H1 (cell line): Measurements from ENCODE around the gene TUBD1. TPM values are rescaled to one million over a fixed set of nuclear protein-coding genes. Genes with fewer than 3 reads are reported as not detected.

ENCODE experiments used
- CTCF ChIA-PET: fragments of 300-600 bp; sonication (Branson Sonifier 250); formaldehyde crosslinking; loops from one replicate; lab custom pipeline; 2021; ENCODE audit not compliant: partially characterized antibody; lab: Charles Lee
- POLR2A ChIA-PET: fragments of 300-600 bp; sonication (Branson Sonifier 250); formaldehyde crosslinking; loops from one replicate; lab custom pipeline; 2021; ENCODE audit warnings: inconsistent platforms; ENCODE audit not compliant: partially characterized antibody; lab: Charles Lee
- DNase-seq, 2 experiments: peaks; one replicate each; pipeline versions ENCODE4 v3.0.0 to v3.0.0-alpha.2; 2010 to 2022; ENCODE audit warnings: low spot score in 2 of 2, low read depth in 1 of 2, mixed read lengths in 1 of 2
- FAIRE-seq: peaks from 2 replicates; lab custom pipeline; 2011; peaks lifted over from hg19 to GRCh38; lab: Jason Lieb, UNC
- H2AFZ ChIP-seq: 2 replicates; pipeline ENCODE4 v1.8.1; 2012; ENCODE audit warnings: low read length, inconsistent platforms
- H2AK5ac ChIP-seq: 2 replicates; pipeline ENCODE4 v1.6.1; 2013; ENCODE audit warnings: low read depth, low read length
- H2BK120ac ChIP-seq: replicated peaks from 2 replicates; pipeline ENCODE3; 2013; ENCODE audit warnings: low read depth, low read length, inconsistent platforms
- H2BK12ac ChIP-seq: 2 replicates; pipeline ENCODE4 v1.6.1; 2013; ENCODE audit warnings: low read depth, low read length
- H2BK15ac ChIP-seq: 2 replicates; pipeline ENCODE4 v1.6.1; 2013; ENCODE audit warnings: low read length
- H2BK20ac ChIP-seq: 2 replicates; pipeline ENCODE4 v1.6.1; 2013; ENCODE audit warnings: low read length
- H2BK5ac ChIP-seq: 2 replicates; pipeline ENCODE4 v1.6.1; 2013; ENCODE audit warnings: low read depth, low read length
- H3K14ac ChIP-seq: 2 replicates; pipeline ENCODE4 v1.6.1; 2013; ENCODE audit warnings: inconsistent platforms; ENCODE audit not compliant: insufficient read length
- H3K18ac ChIP-seq: 2 replicates; pipeline ENCODE4 v1.6.1; 2013; ENCODE audit warnings: low read length; ENCODE audit errors: extremely low read depth
- H3K23ac ChIP-seq: 2 replicates; pipeline ENCODE4 v1.6.1; 2013; ENCODE audit warnings: inconsistent platforms; ENCODE audit not compliant: insufficient read length
- H3K23me2 ChIP-seq: 2 replicates; pipeline ENCODE4 v1.6.1; 2013; ENCODE audit warnings: low read depth, low read length
- H3K27ac ChIP-seq: 2 replicates; pipeline ENCODE4 v1.6.1; 2011; ENCODE audit warnings: low read depth, low read length, inconsistent platforms
- H3K27me3 ChIP-seq, 4 experiments: replicated peaks in 1 of 4; 1 replicate in 1 of 4; 2 replicates in 3 of 4; pipeline versions ENCODE4 v1.6.1 to v1.8.1; 2011 to 2013; ENCODE audit warnings: low read length in 3 of 4, mild to moderate bottlenecking in 3 of 4, inconsistent platforms in 2 of 4, mixed read lengths in 2 of 4, moderate library complexity in 1 of 4; ENCODE audit not compliant: control insufficient read depth in 3 of 4, insufficient read depth in 3 of 4; ENCODE audit errors: extremely low read depth in 1 of 4
- H3K36me3 ChIP-seq, 4 experiments: 2 replicates each; pipeline versions ENCODE4 v1.6.1 to v1.8.1; 2011 to 2013; ENCODE audit warnings: mild to moderate bottlenecking in 4 of 4, low read length in 3 of 4, moderate library complexity in 2 of 4, control low read depth in 1 of 4, inconsistent platforms in 1 of 4; ENCODE audit not compliant: insufficient read depth in 4 of 4, control insufficient read depth in 2 of 4
- H3K4ac ChIP-seq: replicated peaks from 2 replicates; pipeline ENCODE3; 2013; ENCODE audit warnings: low read length, low read depth, mixed read lengths, inconsistent platforms; ENCODE audit not compliant: insufficient read length
- H3K4me1 ChIP-seq, 4 experiments: replicated peaks in 1 of 4; 1 replicate in 1 of 4; 2 replicates in 3 of 4; pipeline versions ENCODE4 v1.6.1 to v1.8.1; 2011 to 2013; ENCODE audit warnings: low read length in 3 of 4, inconsistent platforms in 2 of 4, mixed read lengths in 1 of 4; ENCODE audit not compliant: insufficient read depth in 4 of 4, control insufficient read depth in 3 of 4
- H3K4me2 ChIP-seq, 2 experiments: 2 replicates each; pipeline versions ENCODE4 v1.6.1 to v1.8.1; 2011 to 2013; ENCODE audit warnings: low read depth in 2 of 2, low read length in 2 of 2, control low read depth in 1 of 2, inconsistent platforms in 1 of 2, mild to moderate bottlenecking in 1 of 2; ENCODE audit not compliant: insufficient read depth in 1 of 2
- H3K4me3 ChIP-seq, 4 experiments: fragments of 200-600, 300-600 bp in 1 of 4; sonication (generic), shearing (Covaris generic), sonication (Bioruptor Twin) in 1 of 4; 2 replicates each; pipeline versions ENCODE4 v1.5.1 to v1.8.1; 2011 to 2016; ENCODE audit warnings: low read length in 4 of 4, low read depth in 3 of 4, control low read depth in 2 of 4, inconsistent platforms in 2 of 4, mild to moderate bottlenecking in 2 of 4, mixed read lengths in 1 of 4, moderate library complexity in 1 of 4; ENCODE audit not compliant: insufficient read depth in 2 of 4; ENCODE audit errors: extremely low read depth in 1 of 4
- H3K56ac ChIP-seq: replicated peaks from 2 replicates; pipeline ENCODE3; 2013; ENCODE audit warnings: low read depth, mild to moderate bottlenecking, mixed read lengths, low read length, inconsistent platforms; ENCODE audit not compliant: insufficient read length
- H3K79me1 ChIP-seq: 2 replicates; pipeline ENCODE4 v1.6.1; 2013; ENCODE audit warnings: low read depth, low read length, control low read depth
- H3K79me2 ChIP-seq, 2 experiments: 2 replicates each; pipeline versions ENCODE4 v1.6.1 to v1.8.1; 2012 to 2013; ENCODE audit warnings: low read length in 2 of 2, mild to moderate bottlenecking in 2 of 2, inconsistent platforms in 1 of 2; ENCODE audit not compliant: insufficient read depth in 2 of 2, control insufficient read depth in 1 of 2
- H3K9ac ChIP-seq, 4 experiments: replicated peaks in 1 of 4; 1 replicate in 1 of 4; 2 replicates in 3 of 4; pipeline versions ENCODE4 v1.6.1 to v1.8.1; 2011 to 2013; ENCODE audit warnings: low read depth in 3 of 4, low read length in 3 of 4, control low read depth in 2 of 4, mild to moderate bottlenecking in 2 of 4, moderate library complexity in 2 of 4, inconsistent platforms in 1 of 4; ENCODE audit errors: extremely low read depth in 1 of 4
- H3K9me3 ChIP-seq, 2 experiments: 2 replicates each; pipeline versions ENCODE4 v1.6.1 to v1.8.1; 2012 to 2013; ENCODE audit warnings: mild to moderate bottlenecking in 2 of 2, moderate library complexity in 2 of 2, control low read depth in 1 of 2, inconsistent platforms in 1 of 2, low read depth in 1 of 2, low read length in 1 of 2, mixed read lengths in 1 of 2; ENCODE audit not compliant: insufficient read depth in 2 of 2
- H4K20me1 ChIP-seq, 2 experiments: replicated peaks in 1 of 2; 2 replicates each; pipeline versions ENCODE3 to v1.8.1; 2011 to 2013; ENCODE audit warnings: inconsistent platforms in 2 of 2, low read length in 2 of 2, mild to moderate bottlenecking in 1 of 2; ENCODE audit not compliant: insufficient read depth in 2 of 2, control insufficient read depth in 1 of 2
- H4K5ac ChIP-seq: 2 replicates; pipeline ENCODE4 v1.6.1; 2013; ENCODE audit warnings: low read length, low read depth, mixed read lengths, inconsistent platforms; ENCODE audit not compliant: insufficient read length
- H4K8ac ChIP-seq: 2 replicates; pipeline ENCODE4 v1.8.0; 2013; ENCODE audit warnings: mild to moderate bottlenecking, moderate library complexity, low read length, inconsistent platforms; ENCODE audit not compliant: insufficient read depth; ENCODE audit errors: extremely low read depth
- H4K91ac ChIP-seq: replicated peaks from 2 replicates; pipeline ENCODE3; 2013; ENCODE audit warnings: low read length, mixed read lengths, inconsistent platforms; ENCODE audit not compliant: insufficient read length
- BCL11A ChIP-seq, 2 experiments: IDR thresholded peaks; one replicate each; pipeline ENCODE4 v1.6.1; 2011; ENCODE audit warnings: low read depth in 2 of 2, low read length in 2 of 2, mild to moderate bottlenecking in 2 of 2
- CEBPB ChIP-seq: IDR thresholded peaks from 2 replicates; pipeline ENCODE4 v1.6.1; 2012; ENCODE audit warnings: low read depth, low read length
- CTBP2 ChIP-seq: IDR thresholded peaks from 2 replicates; pipeline ENCODE4 v1.7.0; 2011; ENCODE audit warnings: borderline replicate concordance, mild to moderate bottlenecking, moderate library complexity, mixed read lengths, low read length; ENCODE audit not compliant: insufficient read depth, insufficient read length
- EZH2 ChIP-seq: fragments of 200-600 bp; sonication (generic); IDR thresholded peaks from 2 replicates; pipeline ENCODE4 v1.7.1; 2012; ENCODE audit warnings: low read depth, mild to moderate bottlenecking, moderate library complexity, low read length, inconsistent platforms; ENCODE audit not compliant: severe bottlenecking
- POU5F1 ChIP-seq: IDR thresholded peaks from 2 replicates; pipeline ENCODE4 v1.6.1; 2011; ENCODE audit warnings: low read depth, mild to moderate bottlenecking, low read length, moderate library complexity
- RFX5 ChIP-seq: IDR thresholded peaks from 2 replicates; pipeline ENCODE4 v1.6.1; 2011; ENCODE audit warnings: low read depth, low read length, improper control_type of control experiment, borderline replicate concordance
- TEAD4 ChIP-seq: IDR thresholded peaks from 2 replicates; pipeline ENCODE4 v1.6.1; 2012; ENCODE audit warnings: low read depth, low read length, inconsistent platforms, mixed read lengths
- whole genome bisulfite sequencing, 2 experiments: shearing (Covaris generic) in 1 of 2; methylation state at CpG; one replicate each; pipeline versions ENCODE4 v1.1.6 to v1.1.7; 2013 to 2015; ENCODE audit warnings: low lambda C conversion rate in 2 of 2, mixed read lengths in 2 of 2, inconsistent platforms in 1 of 2, low coverage in 1 of 2, missing lambda C conversion rate in 1 of 2; ENCODE audit not compliant: insufficient replicate concordance in 2 of 2, insufficient coverage in 1 of 2, insufficient read length in 1 of 2; ENCODE audit errors: extremely low coverage in 1 of 2, missing lambda C conversion rate in 1 of 2; 5-methylcytosine and 5-hydroxymethylcytosine counted together
- polyA plus RNA-seq, 7 experiments: library from polyadenylated mRNA; depleted of rRNA in 3 of 7; stranded (reverse) in 5 of 7; unstranded in 2 of 7; fragments of >200 nt in 5 of 7; fragments of 200-250 nt in 2 of 7; gene quantifications; 1 replicate in 5 of 7; 2 replicates in 1 of 7; 4 replicates in 1 of 7; pipeline versions ENCODE4 v1.2.1 to v1.2.3, GENCODE V29; 2011 to 2013; ENCODE audit warnings: missing spikeins in 2 of 7, mixed read lengths in 2 of 7
- total RNA-seq: library from RNA; stranded (reverse); fragmentation: NEBNext Ultra II Directional; extraction: Animal tissue kit (Norgen Biotek cat#: 25700); gene quantifications from 2 replicates; pipeline ENCODE4 v1.2.1, GENCODE V29; 2021
- TF ChIP-seq, protein P1 (sequence below), 3 experiments: IDR thresholded peaks; 1 replicate in 2 of 3; 2 replicates in 1 of 3; pipeline versions ENCODE4 v1.5.1 to v1.6.1; 2011; ENCODE audit warnings: low read length in 3 of 3, mild to moderate bottlenecking in 3 of 3, inconsistent platforms in 2 of 3, low read depth in 1 of 3, moderate library complexity in 1 of 3; ENCODE audit not compliant: insufficient read depth in 1 of 3; ENCODE audit errors: control extremely low read depth in 1 of 3
- TF ChIP-seq, protein P2 (sequence below): IDR thresholded peaks from 2 replicates; pipeline ENCODE4 v1.6.1; 2012; ENCODE audit warnings: low read length, inconsistent platforms

The TUBD1 gene
- total and polyA plus RNA-seq, 2 of the 8 experiments (the other 6 are each of a cell fraction or from before 2014, with no cell fraction given): 9.1 to 17.5 TPM

DNA sequence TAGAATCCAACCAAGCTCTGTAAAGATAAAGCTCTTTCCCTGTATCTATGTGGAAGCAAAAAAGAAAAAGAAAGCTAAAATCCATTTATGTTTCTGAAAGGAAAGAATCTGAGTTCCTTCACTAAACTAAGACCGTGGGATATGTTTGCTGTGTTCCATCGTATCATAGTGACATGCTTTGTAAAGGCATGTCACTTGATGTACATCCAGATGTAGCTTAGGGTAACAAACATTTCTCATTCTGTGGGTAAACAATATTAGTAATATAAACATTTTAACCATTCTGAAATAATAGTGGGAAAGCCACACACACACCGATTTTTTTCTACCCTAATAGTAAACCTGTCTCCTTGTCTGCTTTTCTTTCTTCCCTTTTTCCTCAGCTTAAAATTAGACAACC, 78.1 kb downstream of the TUBD1 start:
- Histone ChIP-seq H3K79me1 (no peaks in the 10 kb centered on the region), H3K23me2 (no peaks in the 10 kb centered on the region), H2BK5ac (no peak overlapping the region), H3K27ac (no peak overlapping the region), H3K36me3 (peaks cover 0 to 6% (median 0%) of the 10 kb centered on the region in 4 experiments; a peak in 2 of 8 replicates), H3K4me1 (no peaks in the 10 kb centered on the region), H2AK5ac (no peak overlapping the region), H3K79me2 (no peaks in the 10 kb centered on the region), H3K27me3 (no peaks in the 10 kb centered on the region), H3K9ac (no peak overlapping the region), H2BK120ac (no peak overlapping the region), H2BK20ac (no peak overlapping the region), H4K5ac (no peak overlapping the region), H4K91ac (no peak overlapping the region), H3K9me3 (no peaks in the 10 kb centered on the region), H4K8ac (no peak overlapping the region), H2AFZ (no peak overlapping the region), H3K56ac (no peak overlapping the region), H3K18ac (no peak overlapping the region), H3K4ac (no peak overlapping the region), H2BK12ac (no peak overlapping the region), H3K4me2 (no peak overlapping the region), H4K20me1 (no peaks in the 10 kb centered on the region), H3K23ac (no peak overlapping the region), H3K14ac (no peak overlapping the region), H3K4me3 (no peak overlapping the region), H2BK15ac (no peak overlapping the region)
- ChIA-PET POLR2A (interaction anchor here (2.0 kb wide), 1 partner anchor 25 kb away, joined by 6 read pairs; no protein-coding TSS in a partner anchor), CTCF (no interaction called here)
- WGBS, 2 experiments: 96% methylated on average over 3 of the region's 3 CpGs; no CpG with 5 or more reads in 1 of the 2 experiments
- DNase-seq (no peak), FAIRE-seq (no peak)
- TF ChIP-seq POU5F1: no peak
- TF ChIP-seq RFX5: no peak
- TF ChIP-seq, protein P1, sequence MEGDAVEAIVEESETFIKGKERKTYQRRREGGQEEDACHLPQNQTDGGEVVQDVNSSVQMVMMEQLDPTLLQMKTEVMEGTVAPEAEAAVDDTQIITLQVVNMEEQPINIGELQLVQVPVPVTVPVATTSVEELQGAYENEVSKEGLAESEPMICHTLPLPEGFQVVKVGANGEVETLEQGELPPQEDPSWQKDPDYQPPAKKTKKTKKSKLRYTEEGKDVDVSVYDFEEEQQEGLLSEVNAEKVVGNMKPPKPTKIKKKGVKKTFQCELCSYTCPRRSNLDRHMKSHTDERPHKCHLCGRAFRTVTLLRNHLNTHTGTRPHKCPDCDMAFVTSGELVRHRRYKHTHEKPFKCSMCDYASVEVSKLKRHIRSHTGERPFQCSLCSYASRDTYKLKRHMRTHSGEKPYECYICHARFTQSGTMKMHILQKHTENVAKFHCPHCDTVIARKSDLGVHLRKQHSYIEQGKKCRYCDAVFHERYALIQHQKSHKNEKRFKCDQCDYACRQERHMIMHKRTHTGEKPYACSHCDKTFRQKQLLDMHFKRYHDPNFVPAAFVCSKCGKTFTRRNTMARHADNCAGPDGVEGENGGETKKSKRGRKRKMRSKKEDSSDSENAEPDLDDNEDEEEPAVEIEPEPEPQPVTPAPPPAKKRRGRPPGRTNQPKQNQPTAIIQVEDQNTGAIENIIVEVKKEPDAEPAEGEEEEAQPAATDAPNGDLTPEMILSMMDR (IDR thresholded peaks at IDR 0.05; ENCODE audit: control extremely low read depth in 1 of 3, insufficient read depth in 1 of 3, low read depth in 1 of 3, low read length in 3 of 3): no peak
- TF ChIP-seq TEAD4: no peak
- no peak for TF ChIP-seq CTBP2
- TF ChIP-seq, protein P2, sequence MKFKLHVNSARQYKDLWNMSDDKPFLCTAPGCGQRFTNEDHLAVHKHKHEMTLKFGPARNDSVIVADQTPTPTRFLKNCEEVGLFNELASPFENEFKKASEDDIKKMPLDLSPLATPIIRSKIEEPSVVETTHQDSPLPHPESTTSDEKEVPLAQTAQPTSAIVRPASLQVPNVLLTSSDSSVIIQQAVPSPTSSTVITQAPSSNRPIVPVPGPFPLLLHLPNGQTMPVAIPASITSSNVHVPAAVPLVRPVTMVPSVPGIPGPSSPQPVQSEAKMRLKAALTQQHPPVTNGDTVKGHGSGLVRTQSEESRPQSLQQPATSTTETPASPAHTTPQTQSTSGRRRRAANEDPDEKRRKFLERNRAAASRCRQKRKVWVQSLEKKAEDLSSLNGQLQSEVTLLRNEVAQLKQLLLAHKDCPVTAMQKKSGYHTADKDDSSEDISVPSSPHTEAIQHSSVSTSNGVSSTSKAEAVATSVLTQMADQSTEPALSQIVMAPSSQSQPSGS: no peak
- no peak for TF ChIP-seq BCL11A (IDR thresholded peaks at IDR 0.05; ENCODE audit: low read depth in 2 of 2, low read length in 2 of 2)
- no peak for TF ChIP-seq CEBPB
- no peak for TF ChIP-seq EZH2
